ENCODE data around the gene TRIM75. TPM values are rescaled to one million over a fixed set of nuclear protein-coding genes. Genes with fewer than 3 reads are reported as not detected.

The TRIM75 gene
- total and polyA plus RNA-seq, 2 donors (not counting 3 experiments of a cell fraction or from before 2014, with no cell fraction given), result not detected

GRCh38 chr4:165006456-165006855 is 47.2 kb upstream of the TRIM75 start:
- Histone ChIP-seq H3K79me2 (ENCODE audit: control insufficient read depth, insufficient read depth, low read length) (no peaks in the 10 kb centered on the region), H3K9ac (replicated peaks; ENCODE audit: extremely low read depth, insufficient read depth, low read length) (no peak overlapping the region), H3K36me3 (ENCODE audit: control insufficient read depth in 2 of 2, extremely low read depth in 1 of 2, insufficient read depth in 2 of 2, low read length in 2 of 2) (no peaks in the 10 kb centered on the region), H3K4me2 (ENCODE audit: insufficient read depth, low read length) (no peak overlapping the region), H3K9me3 (replicated peaks; ENCODE audit: control insufficient read depth, insufficient read depth, low read length) (no peaks in the 10 kb centered on the region), H3K9me1 (replicated peaks; ENCODE audit: control insufficient read depth, extremely low read depth, insufficient read depth, low read length) (no peaks in the 10 kb centered on the region), H3K27ac (ENCODE audit: insufficient read depth, low read depth, low read length) (no peak overlapping the region), H2AFZ (ENCODE audit: low read depth, low read length) (no peak overlapping the region), H3K4me3 (replicated peaks in 1 of 3; ENCODE audit: insufficient read depth in 1 of 3, low read depth in 1 of 3, low read length in 3 of 3) (no peak overlapping the region), H3K4me1 (ENCODE audit: control insufficient read depth, extremely low read depth, insufficient read depth, low read length) (no peaks in the 10 kb centered on the region), H4K20me1 (replicated peaks; ENCODE audit: control insufficient read depth, extremely low read depth, insufficient read depth, low read length) (no peaks in the 10 kb centered on the region), H3K27me3 (ENCODE audit: control insufficient read depth in 2 of 2, insufficient read depth in 2 of 2, low read length in 2 of 2) (no peaks in the 10 kb centered on the region)
- dilution Hi-C loops (cut with MboI; ENCODE audit: extremely low pct_ligation_motif_present, low sequenced_read_pairs) (no loop called here), intact Hi-C loops (cut with micrococcal nuclease) (no loop called here)
- no TSS peak for BruUV-seq (replicated peaks)
- ChIA-PET CTCF (no interaction called here), POLR2A (no interaction called here)
- FAIRE-seq, result no peak
- DNase-seq (ENCODE audit: low read depth, low spot score), result no peak
- TF ChIP-seq, protein P1, sequence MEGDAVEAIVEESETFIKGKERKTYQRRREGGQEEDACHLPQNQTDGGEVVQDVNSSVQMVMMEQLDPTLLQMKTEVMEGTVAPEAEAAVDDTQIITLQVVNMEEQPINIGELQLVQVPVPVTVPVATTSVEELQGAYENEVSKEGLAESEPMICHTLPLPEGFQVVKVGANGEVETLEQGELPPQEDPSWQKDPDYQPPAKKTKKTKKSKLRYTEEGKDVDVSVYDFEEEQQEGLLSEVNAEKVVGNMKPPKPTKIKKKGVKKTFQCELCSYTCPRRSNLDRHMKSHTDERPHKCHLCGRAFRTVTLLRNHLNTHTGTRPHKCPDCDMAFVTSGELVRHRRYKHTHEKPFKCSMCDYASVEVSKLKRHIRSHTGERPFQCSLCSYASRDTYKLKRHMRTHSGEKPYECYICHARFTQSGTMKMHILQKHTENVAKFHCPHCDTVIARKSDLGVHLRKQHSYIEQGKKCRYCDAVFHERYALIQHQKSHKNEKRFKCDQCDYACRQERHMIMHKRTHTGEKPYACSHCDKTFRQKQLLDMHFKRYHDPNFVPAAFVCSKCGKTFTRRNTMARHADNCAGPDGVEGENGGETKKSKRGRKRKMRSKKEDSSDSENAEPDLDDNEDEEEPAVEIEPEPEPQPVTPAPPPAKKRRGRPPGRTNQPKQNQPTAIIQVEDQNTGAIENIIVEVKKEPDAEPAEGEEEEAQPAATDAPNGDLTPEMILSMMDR (IDR thresholded peaks at IDR 0.05; ENCODE audit: extremely low read depth in 1 of 2, insufficient read depth in 1 of 2, low read depth in 1 of 2, low read length in 2 of 2), result no peak
- TF ChIP-seq GATA2 (IDR thresholded peaks at IDR 0.05; ENCODE audit: insufficient read depth, insufficient read length, low read depth, low read length) (no peak), MYC (IDR thresholded peaks at IDR 0.05; ENCODE audit: low read depth, low read length) (no peak), JUN (IDR thresholded peaks at IDR 0.05; ENCODE audit: borderline replicate concordance, insufficient read depth, insufficient read length, low read depth) (no peak), FOS (IDR thresholded peaks at IDR 0.05; ENCODE audit: borderline replicate concordance, insufficient read depth, low read length) (no peak), POLR2AphosphoS5 (IDR thresholded peaks at IDR 0.05; ENCODE audit: insufficient read depth, low read depth, low read length) (no peak), EZH2 (IDR thresholded peaks at IDR 0.05; ENCODE audit: borderline replicate concordance, low read depth, low read length, severe bottlenecking) (no peak), POLR2A (IDR thresholded peaks at IDR 0.05; ENCODE audit: low read depth, low read length) (no peak)
- TF ChIP-seq, protein P2, sequence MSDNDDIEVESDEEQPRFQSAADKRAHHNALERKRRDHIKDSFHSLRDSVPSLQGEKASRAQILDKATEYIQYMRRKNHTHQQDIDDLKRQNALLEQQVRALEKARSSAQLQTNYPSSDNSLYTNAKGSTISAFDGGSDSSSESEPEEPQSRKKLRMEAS (IDR thresholded peaks at IDR 0.05; ENCODE audit: insufficient read depth, insufficient read length), result no peak
